Nephron progenitor cell (in vitro differentiated cells): ENCODE measurements around the gene NIPAL3.
A peak's percentile ranks its signal among the peaks of the same experiment; 100 is the strongest.

ENCODE experiments used
- DNase-seq: peaks from one replicate; pipeline ENCODE4 v3.0.0; 2021
- H3K27ac Mint-ChIP-seq: 2 replicates; pipeline ENCODE4 v1.8.0; 2021; ENCODE audit warnings: mild to moderate bottlenecking, moderate library complexity, mixed read lengths
- H3K27me3 Mint-ChIP-seq: 2 replicates; pipeline ENCODE4 v1.8.0; 2021; ENCODE audit warnings: mild to moderate bottlenecking, low read depth, mixed read lengths; ENCODE audit not compliant: poor library complexity
- H3K36me3 Mint-ChIP-seq: 2 replicates; pipeline ENCODE4 v1.8.0; 2021; ENCODE audit warnings: low read depth, mixed read lengths
- H3K4me1 Mint-ChIP-seq: 2 replicates; pipeline ENCODE4 v1.8.0; 2021; ENCODE audit warnings: mixed read lengths
- H3K4me3 Mint-ChIP-seq: 2 replicates; pipeline ENCODE4 v1.8.0; 2021; ENCODE audit warnings: mild to moderate bottlenecking, moderate library complexity, mixed read lengths
- H3K9me3 Mint-ChIP-seq: 2 replicates; pipeline ENCODE4 v1.8.0; 2021; ENCODE audit warnings: mild to moderate bottlenecking, moderate library complexity, mixed read lengths
- CTCF ChIP-seq: fragments of 200-600 bp; sonication (generic); IDR thresholded peaks from 2 replicates; pipeline ENCODE4 v1.5.0; 2021; ENCODE audit warnings: antibody characterized with exemption

NIPAL3 gene

GRCh38 chr1:24409535-24409934 is 6.1 kb upstream of the NIPAL3 start:
- peaks cover 10% of the 10 kb centered on the region for H3K4me1 Mint-ChIP-seq
- H3K9me3 Mint-ChIP-seq, result peaks cover 11% of the 10 kb centered on the region
- no peak for DNase-seq
- no peak for TF ChIP-seq CTCF
- H3K4me3 Mint-ChIP-seq, result no peak overlapping the region
- peaks cover 12% of the 10 kb centered on the region for H3K36me3 Mint-ChIP-seq
- H3K27me3 Mint-ChIP-seq, result peaks cover 22% of the 10 kb centered on the region
- no peak overlapping the region for H3K27ac Mint-ChIP-seq

- no peak overlapping the region for H3K4me3 Mint-ChIP-seq
- H3K27ac Mint-ChIP-seq, result no peak overlapping the region
- H3K4me1 Mint-ChIP-seq, result peaks cover 20% of the 10 kb centered on the region
- peaks cover 31% of the 10 kb centered on the region for H3K27me3 Mint-ChIP-seq
- DNase-seq, result no peak
- H3K9me3 Mint-ChIP-seq, result peaks cover 11% of the 10 kb centered on the region
- H3K36me3 Mint-ChIP-seq, result peaks cover 12% of the 10 kb centered on the region
- TF ChIP-seq CTCF, result no peak
These were observed 4.9 kb upstream of the NIPAL3 start for GRCh38 chr1:24410750-24411149.

GRCh38 chr1:24411963-24412362 is 3.6 kb upstream of the NIPAL3 start:
- Mint-ChIP-seq H3K4me3 (no peak overlapping the region), H3K4me1 (peaks cover 32% of the 10 kb centered on the region)

GRCh38 chr1:24412408-24412807 is 3.2 kb upstream of the NIPAL3 start:
- H3K27me3 Mint-ChIP-seq, result peaks cover 29% of the 10 kb centered on the region
- H3K36me3 Mint-ChIP-seq, result peaks cover 10% of the 10 kb centered on the region
- TF ChIP-seq CTCF, result no peak
- H3K9me3 Mint-ChIP-seq, result peaks cover 11% of the 10 kb centered on the region
- peaks cover 36% of the 10 kb centered on the region for H3K4me1 Mint-ChIP-seq
- H3K27ac Mint-ChIP-seq, result no peak overlapping the region
- DNase-seq, result no peak
- H3K4me3 Mint-ChIP-seq, result peak overlapping the region; percentile 92

More at GRCh38 chr1:24411963-24412362, 3.6 kb upstream of the NIPAL3 start:
- H3K36me3 Mint-ChIP-seq, result peaks cover 12% of the 10 kb centered on the region
- peaks cover 34% of the 10 kb centered on the region for H3K27me3 Mint-ChIP-seq
- no peak for DNase-seq
- peaks cover 11% of the 10 kb centered on the region for H3K9me3 Mint-ChIP-seq
- no peak for TF ChIP-seq CTCF
- no peak overlapping the region for H3K27ac Mint-ChIP-seq

- DNase-seq, result peak; percentile 73
- H3K4me3 Mint-ChIP-seq, result peak within 1 kb of the TSS; percentile 95
- no peak for TF ChIP-seq CTCF
- peaks cover 38% of the 10 kb centered on the region for H3K4me1 Mint-ChIP-seq
- no peaks in the 10 kb centered on the region for H3K36me3 Mint-ChIP-seq
- H3K27me3 Mint-ChIP-seq, result peaks cover 29% of the 10 kb centered on the region
- H3K9me3 Mint-ChIP-seq, result no peaks in the 10 kb centered on the region
- H3K27ac Mint-ChIP-seq, result no peak within 1 kb of the TSS
These were observed 2.0 kb upstream of the NIPAL3 start, which contains the start of gene STPG1 for GRCh38 chr1:24413350-24414163. STPG1 (minus strand) TSS chr1:24413782; CDS start chr1:24401388, 12,394 bp downstream.
